Ovary (tissue), 9 donors: ENCODE measurements around the gene SIK2. TPM values are rescaled to one million over a fixed set of nuclear protein-coding genes. Genes with fewer than 3 reads are reported as not detected.

Experiments used
- DNase-seq, 5 donors: peaks; one replicate each; pipeline ENCODE4 v3.0.0-alpha.2; 2019 to 2020
- H3K27ac ChIP-seq, 2 donors: fragments of 200-600 bp; one replicate each; pipeline versions ENCODE4 v1.5.1 to v1.8.0; 2019 to 2022
- H3K27me3 ChIP-seq: fragments of 200-600 bp; one replicate; pipeline ENCODE4 v1.8.0; 2022
- H3K36me3 ChIP-seq: fragments of 200-600 bp; sonication (generic); one replicate; pipeline ENCODE4 v1.5.1; 2019
- H3K4me1 ChIP-seq: one replicate; pipeline ENCODE4 v1.8.1; 2013; ENCODE audit warnings: mild to moderate bottlenecking, moderate library complexity; ENCODE audit not compliant: insufficient read depth
- H3K4me3 ChIP-seq: fragments of 200-600 bp; sonication (generic); one replicate; pipeline ENCODE4 v1.5.1; 2017
- H3K9me3 ChIP-seq, 2 donors: fragments of 200-600 bp in 1 of 2; sonication (generic) in 1 of 2; one replicate each; pipeline versions ENCODE4 v1.5.1 to v1.8.1; 2013 to 2019; ENCODE audit warnings: mild to moderate bottlenecking in 1 of 2, moderate library complexity in 1 of 2
- CTCF ChIP-seq, 3 donors: fragments of 450-650 bp in 2 of 3; fragments of 200-600 bp in 1 of 3; IDR thresholded peaks; one replicate each; pipeline versions ENCODE4 v1.5.1 to v1.8.0; 2016 to 2022; ENCODE audit warnings: antibody characterized with exemption in 3 of 3, mild to moderate bottlenecking in 1 of 3
- EP300 ChIP-seq: sonication (generic); formaldehyde crosslinking; IDR thresholded peaks from one replicate; pipeline ENCODE4 v1.6.1; 2017; ENCODE audit warnings: antibody characterized with exemption
- POLR2A ChIP-seq: fragments of 450-650 bp; IDR thresholded peaks from one replicate; pipeline ENCODE4 v1.6.1; 2017; ENCODE audit warnings: antibody characterized with exemption, mild to moderate bottlenecking, moderate library complexity
- WGBS, 3 donors: extraction: QIAGEN DNeasy Blood & Tissue Kit in 1 of 3; methylation state at CpG; one replicate each; pipeline versions ENCODE4 v1.1.5 to v1.1.7; 2013 to 2017; 5-methylcytosine and 5-hydroxymethylcytosine counted together
- intact Hi-C, 4 donors: fragments of 100-400 bp; cut with DNase I; formaldehyde crosslinking; loops; one replicate each; pipeline versions ENCODE4 v1.11.0 to v1.15.1; 2022 to 2023
- polyA plus RNA-seq, 2 donors: library from polyadenylated mRNA; stranded (reverse); fragments of 200-250 nt in 1 of 2; fragments of 350-450 nt in 1 of 2; fragmentation: Illumina TruSeq in 1 of 2; extraction: RNeasy Lipid Tissue Mini Kit (QIAGEN cat#74804) in 1 of 2; gene quantifications; one replicate each; pipeline ENCODE4 v1.2.3, GENCODE V29; 2013 to 2014
- total RNA-seq, 7 donors: library from RNA; depleted of rRNA in 2 of 7; stranded (reverse); fragments of >200 nt in 2 of 7; fragmentation: NEBNext Ultra II Directional in 3 of 7; extraction: Animal tissue kit (Norgen Biotek cat#: 25700) in 3 of 7; gene quantifications; one replicate each; pipeline versions ENCODE4 v1.1.0 to v1.2.4, GENCODE V29; 2016 to 2023
- donor health status: DM: no; HTN: no; CAD: no; lungs with moderate emphysema.
- donor health status: DM: no; HTN: no; CAD: no.
- donor health status: Bipolar disorder and iron deficiency.
- donor health status: DM: yes; HTN: yes; CAD: no.
- donor health status: DM: no; HTN: no; CAD: no.
- donor health status: DM: yes; HTN: yes; CAD: no.

Gene SIK2
- total and polyA plus RNA-seq, 9 donors, result 13.7 to 50.5 (median 26.8) TPM

- Histone ChIP-seq H3K4me1 (no peaks in the 10 kb centered on the region), H3K4me3 (no peak overlapping the region), H3K36me3 (no peaks in the 10 kb centered on the region), H3K27ac (no peak overlapping the region), H3K9me3 (no peaks in the 10 kb centered on the region), H3K27me3 (no peaks in the 10 kb centered on the region)
- intact Hi-C loops, result no loop called here
- DNase-seq, result no peak
- TF ChIP-seq EP300, result no peak
- TF ChIP-seq CTCF (IDR thresholded peaks at IDR 0.05), result no peak
- TF ChIP-seq POLR2A, result no peak
Observed at GRCh38 chr11:111631024-111631665, 28.9 kb downstream of the SIK2 start.

- Histone ChIP-seq H3K27ac (no peak overlapping the region), H3K27me3 (no peaks in the 10 kb centered on the region), H3K9me3 (no peaks in the 10 kb centered on the region), H3K4me3 (no peak overlapping the region), H3K36me3 (no peaks in the 10 kb centered on the region), H3K4me1 (no peaks in the 10 kb centered on the region)
- no peak for TF ChIP-seq POLR2A
- no peak for TF ChIP-seq CTCF (IDR thresholded peaks at IDR 0.05)
- TF ChIP-seq EP300, result no peak
- no peak for DNase-seq
- WGBS, 3 donors, result 87 to 92% (median 90%) methylated on average over 3 of the region's 3 CpGs
- intact Hi-C loops, result no loop called here
Observed at GRCh38 chr11:111631666-111632039, 29.4 kb downstream of the SIK2 start.

GRCh38 chr11:111632516-111633220, 30.4 kb downstream of the SIK2 start:
- Histone ChIP-seq H3K36me3 (no peaks in the 10 kb centered on the region), H3K4me3 (no peak overlapping the region), H3K9me3 (no peaks in the 10 kb centered on the region), H3K27ac (no peak overlapping the region), H3K4me1 (peaks cover 1% of the 10 kb centered on the region), H3K27me3 (no peaks in the 10 kb centered on the region)
- intact Hi-C loops, result no loop called here
- DNase-seq, result no peak
- WGBS, 3 donors, result 89 to 90% (median 89%) methylated on average over 4 of the region's 4 CpGs
- no peak for TF ChIP-seq EP300
- no peak for TF ChIP-seq POLR2A
- no peak for TF ChIP-seq CTCF (IDR thresholded peaks at IDR 0.05)

- WGBS, 3 donors, result 53 to 60% (median 54%) methylated on average over 3 of the region's 3 CpGs
- peaks cover 1% of the 10 kb centered on the region for H3K4me1 ChIP-seq
- no peaks in the 10 kb centered on the region for H3K9me3 ChIP-seq
- no peak for TF ChIP-seq CTCF (IDR thresholded peaks at IDR 0.05)
- TF ChIP-seq POLR2A, result no peak
- no peak for TF ChIP-seq EP300
- H3K36me3 ChIP-seq, result no peaks in the 10 kb centered on the region
- no peak overlapping the region for H3K4me3 ChIP-seq
- H3K27ac ChIP-seq, result no peak overlapping the region
- no peaks in the 10 kb centered on the region for H3K27me3 ChIP-seq
- no peak for DNase-seq
- intact Hi-C loops, result no loop called here
Observed at GRCh38 chr11:111633248-111633647, 31.0 kb downstream of the SIK2 start.
